ENCODE data around the gene NOX5. TPM values are rescaled to one million over a fixed set of nuclear protein-coding genes. Genes with fewer than 3 reads are reported as not detected.

NOX5 gene
- total RNA-seq, 2 experiments from 2014 or later: not detected

- CTCF ChIA-PET: no interaction called here
- POLR2A ChIA-PET: no interaction called here
- no peaks in the 10 kb centered on the region for H3K9me3 Mint-ChIP-seq
- H3K36me3 Mint-ChIP-seq (ENCODE audit: low read depth): peaks cover 4% of the 10 kb centered on the region
- peaks cover 7% of the 10 kb centered on the region for H3K4me1 Mint-ChIP-seq
- peaks cover 46% of the 10 kb centered on the region for H3K27me3 Mint-ChIP-seq
- H3K4me3 Mint-ChIP-seq: peak overlapping the region; percentile 40
- no peak for DNase-seq
- H3K27ac Mint-ChIP-seq: no peak overlapping the region
Measured at GRCh38 chr15:69074001-69074842, 59.7 kb downstream of the NOX5 start.

GRCh38 chr15:69074843-69075224 lies 60.3 kb downstream of the NOX5 start:
- POLR2A ChIA-PET: no interaction called here

GRCh38 chr15:69075440-69075839 lies 60.9 kb downstream of the NOX5 start:
- POLR2A ChIA-PET: no interaction called here
- DNase-seq: no peak
- Mint-ChIP-seq H3K27ac (no peak overlapping the region), H3K4me3 (no peak overlapping the region), H3K4me1 (peaks cover 9% of the 10 kb centered on the region), H3K36me3 (ENCODE audit: low read depth) (peaks cover 4% of the 10 kb centered on the region), H3K27me3 (peaks cover 45% of the 10 kb centered on the region), H3K9me3 (no peaks in the 10 kb centered on the region)
- CTCF ChIA-PET: no interaction called here

More at GRCh38 chr15:69074843-69075224, 60.3 kb downstream of the NOX5 start:
- CTCF ChIA-PET: no interaction called here
- Mint-ChIP-seq H3K9me3 (no peaks in the 10 kb centered on the region), H3K27me3 (peaks cover 46% of the 10 kb centered on the region), H3K27ac (no peak overlapping the region), H3K4me1 (peaks cover 7% of the 10 kb centered on the region), H3K4me3 (peak overlapping the region; percentile 40), H3K36me3 (ENCODE audit: low read depth) (peaks cover 4% of the 10 kb centered on the region)
- no peak for DNase-seq

DNA sequence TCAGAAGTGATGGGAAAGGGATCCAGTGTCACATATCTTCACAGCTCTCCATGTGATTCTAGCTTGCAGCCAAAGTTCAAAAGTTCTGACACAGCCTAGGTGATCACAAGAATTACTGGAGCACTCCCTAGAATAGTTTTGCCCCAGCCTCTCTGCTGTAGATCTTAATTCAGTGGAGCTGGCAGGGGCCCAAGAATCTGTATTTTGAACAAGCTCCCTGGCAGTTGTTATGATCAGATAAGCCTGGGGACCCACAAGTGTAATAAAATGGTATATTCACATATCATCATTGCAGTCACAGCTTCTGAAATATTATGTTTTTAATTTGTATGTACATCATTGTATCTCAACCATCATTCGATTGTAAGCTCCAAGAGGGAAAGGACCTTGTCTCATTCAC lies 62.3 kb downstream of the NOX5 start:
- no peak for DNase-seq
- ChIA-PET POLR2A (no interaction called here), CTCF (no interaction called here)
- peaks cover 4% of the 10 kb centered on the region for H3K36me3 Mint-ChIP-seq (ENCODE audit: low read depth)
- no peak overlapping the region for H3K27ac Mint-ChIP-seq
- H3K4me3 Mint-ChIP-seq: no peak overlapping the region
- peaks cover 39% of the 10 kb centered on the region for H3K27me3 Mint-ChIP-seq
- H3K4me1 Mint-ChIP-seq: peaks cover 16% of the 10 kb centered on the region
- no peaks in the 10 kb centered on the region for H3K9me3 Mint-ChIP-seq

- peaks cover 33% of the 10 kb centered on the region for H3K4me1 Mint-ChIP-seq
- peaks cover 30% of the 10 kb centered on the region for H3K27me3 Mint-ChIP-seq
- ChIA-PET CTCF (no interaction called here), POLR2A (no interaction called here)
- no peak overlapping the region for H3K27ac Mint-ChIP-seq
- peaks cover 4% of the 10 kb centered on the region for H3K36me3 Mint-ChIP-seq (ENCODE audit: low read depth)
- DNase-seq: no peak
- H3K4me3 Mint-ChIP-seq: no peak overlapping the region
- H3K9me3 Mint-ChIP-seq: no peaks in the 10 kb centered on the region
Measured at GRCh38 chr15:69078638-69079037, 64.1 kb downstream of the NOX5 start.

- CTCF ChIA-PET: no interaction called here
- H3K4me1 Mint-ChIP-seq: peaks cover 36% of the 10 kb centered on the region
- DNase-seq: no peak
- H3K27me3 Mint-ChIP-seq: peaks cover 17% of the 10 kb centered on the region
- no peak overlapping the region for H3K27ac Mint-ChIP-seq
- H3K9me3 Mint-ChIP-seq: no peaks in the 10 kb centered on the region
- POLR2A ChIA-PET: no interaction called here
- H3K4me3 Mint-ChIP-seq: no peak overlapping the region
- H3K36me3 Mint-ChIP-seq (ENCODE audit: low read depth): no peaks in the 10 kb centered on the region
Measured at GRCh38 chr15:69080295-69081248, 66.1 kb downstream of the NOX5 start.

DNA sequence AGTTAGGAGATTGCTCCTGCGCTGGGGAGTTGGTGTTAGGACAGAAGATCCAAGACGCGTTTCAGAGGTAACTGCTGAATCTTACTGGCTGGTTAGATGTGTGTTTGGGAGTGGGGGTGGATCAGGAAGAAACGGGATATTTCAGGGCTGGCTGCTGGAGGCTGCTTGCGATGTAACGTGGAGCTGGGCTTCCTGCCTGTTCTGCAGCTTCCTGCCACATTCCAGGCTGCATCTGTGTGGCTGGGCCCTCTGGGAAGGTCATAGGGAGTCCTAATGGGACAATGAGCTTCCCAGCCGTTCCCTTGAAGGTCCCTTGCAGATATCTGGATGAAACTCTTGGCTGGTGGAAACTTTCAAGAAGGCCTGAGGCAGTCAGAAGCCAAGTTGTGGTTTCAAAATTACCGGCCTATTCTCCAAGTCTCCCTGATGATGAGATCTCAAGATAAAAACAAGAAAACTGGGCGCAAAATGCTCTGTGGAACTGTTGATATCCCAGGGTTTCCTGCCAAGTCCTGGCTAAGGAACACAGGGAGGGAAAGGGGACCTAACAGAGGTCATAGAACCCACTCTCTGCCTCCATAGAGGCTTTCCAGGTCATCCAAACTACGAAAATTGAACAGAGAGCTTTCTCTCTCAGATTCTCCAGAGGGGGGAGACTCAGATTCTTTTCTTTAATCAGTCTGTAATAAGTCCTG lies 67.0 kb downstream of the NOX5 start:
- Mint-ChIP-seq H3K9me3 (no peaks in the 10 kb centered on the region), H3K27me3 (peaks cover 13% of the 10 kb centered on the region), H3K36me3 (ENCODE audit: low read depth) (no peaks in the 10 kb centered on the region), H3K27ac (no peak overlapping the region), H3K4me3 (no peak overlapping the region), H3K4me1 (peaks cover 36% of the 10 kb centered on the region)
- DNase-seq: no peak
- ChIA-PET POLR2A (no interaction called here), CTCF (interaction anchor here (0.6 kb wide), 1 partner anchor 145 kb away, joined by 3 read pairs; no protein-coding TSS in a partner anchor)

DNA sequence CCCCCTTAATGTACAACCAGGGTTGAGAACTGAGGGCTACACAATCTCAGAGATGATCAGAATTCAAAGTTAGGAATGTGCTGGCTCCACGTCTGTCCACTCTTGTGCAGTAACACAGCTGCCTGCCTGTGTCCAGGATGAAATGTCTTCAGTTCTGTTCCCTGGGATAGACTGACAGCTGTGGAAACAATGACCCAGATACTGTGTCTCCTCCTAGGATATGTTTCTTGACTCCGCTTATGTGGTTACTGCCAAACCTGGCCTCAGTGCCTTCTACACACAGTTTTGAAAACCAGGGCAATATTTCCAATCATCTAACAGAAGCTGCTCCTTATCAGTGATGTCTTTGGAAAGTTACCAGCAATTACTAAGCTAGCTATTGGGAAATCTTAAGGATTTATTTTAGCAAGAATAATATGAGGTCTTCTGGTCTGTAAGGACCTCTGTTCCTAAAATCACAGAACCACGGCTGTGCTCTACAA lies 67.6 kb downstream of the NOX5 start:
- ChIA-PET CTCF (interaction anchor here (0.6 kb wide), 1 partner anchor 144 kb away, joined by 3 read pairs; no protein-coding TSS in a partner anchor), POLR2A (no interaction called here)
- H3K27me3 Mint-ChIP-seq: peaks cover 13% of the 10 kb centered on the region
- H3K9me3 Mint-ChIP-seq: no peaks in the 10 kb centered on the region
- no peak overlapping the region for H3K4me3 Mint-ChIP-seq
- H3K36me3 Mint-ChIP-seq (ENCODE audit: low read depth): no peaks in the 10 kb centered on the region
- no peak for DNase-seq
- H3K4me1 Mint-ChIP-seq: peaks cover 36% of the 10 kb centered on the region
- H3K27ac Mint-ChIP-seq: no peak overlapping the region

GRCh38 chr15:69082554-69082953 lies 68.1 kb downstream of the NOX5 start:
- no peaks in the 10 kb centered on the region for H3K36me3 Mint-ChIP-seq (ENCODE audit: low read depth)
- POLR2A ChIA-PET: interaction anchor here (1.2 kb wide), 1 partner anchor 78 kb away, joined by 3 read pairs; the partner anchor contains the start of gene GLCE
- H3K4me3 Mint-ChIP-seq: no peak overlapping the region
- CTCF ChIA-PET: no interaction called here
- peaks cover 17% of the 10 kb centered on the region for H3K27me3 Mint-ChIP-seq
- DNase-seq: no peak
- H3K9me3 Mint-ChIP-seq: no peaks in the 10 kb centered on the region
- peaks cover 36% of the 10 kb centered on the region for H3K4me1 Mint-ChIP-seq
- H3K27ac Mint-ChIP-seq: no peak overlapping the region

GRCh38 chr15:69084404-69085030 lies 70.0 kb downstream of the NOX5 start:
- ChIA-PET POLR2A (no interaction called here), CTCF (no interaction called here)
- Mint-ChIP-seq H3K4me1 (peaks cover 36% of the 10 kb centered on the region), H3K27me3 (peaks cover 22% of the 10 kb centered on the region), H3K36me3 (ENCODE audit: low read depth) (no peaks in the 10 kb centered on the region), H3K9me3 (no peaks in the 10 kb centered on the region), H3K27ac (no peak overlapping the region), H3K4me3 (no peak overlapping the region)
- no peak for DNase-seq

DNA sequence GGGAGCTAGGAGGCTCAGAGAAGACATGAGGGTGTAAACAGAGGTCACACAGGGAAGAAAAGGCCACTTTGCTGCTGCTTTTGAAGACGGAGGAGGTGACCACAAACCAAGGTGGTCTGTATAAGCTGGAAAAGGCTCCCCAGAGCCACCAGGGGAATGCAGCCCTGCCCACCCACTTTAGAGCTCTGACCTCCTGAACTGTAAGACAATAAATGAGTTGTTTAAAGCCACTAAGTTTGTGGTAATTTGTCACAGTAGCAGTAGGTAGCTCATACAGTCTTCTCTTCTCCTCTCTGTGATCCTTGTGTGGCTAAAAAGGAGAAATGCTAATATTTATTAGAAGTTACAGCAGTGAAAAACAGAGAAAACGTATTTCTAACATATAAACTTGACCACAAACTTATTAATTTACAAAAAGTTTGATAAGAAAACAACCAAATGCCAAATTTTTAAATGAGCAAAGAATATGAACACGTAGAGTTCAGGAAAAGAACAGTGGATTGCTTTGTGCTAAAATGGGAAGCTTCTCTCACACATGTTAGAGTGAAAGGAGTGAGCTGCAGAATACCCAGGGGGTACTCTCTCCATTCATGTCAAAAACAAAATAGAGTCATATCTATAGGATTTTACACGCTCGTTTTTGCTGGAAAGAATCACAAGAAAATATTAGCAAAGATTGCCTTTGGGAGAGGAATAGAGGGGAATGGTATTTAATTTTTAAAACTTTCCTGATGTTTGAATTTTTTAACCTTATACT lies 71.0 kb downstream of the NOX5 start:
- POLR2A ChIA-PET: no interaction called here
- H3K27ac Mint-ChIP-seq: no peak overlapping the region
- DNase-seq: no peak
- peaks cover 20% of the 10 kb centered on the region for H3K27me3 Mint-ChIP-seq
- CTCF ChIA-PET: interaction anchor here (0.8 kb wide), 1 partner anchor 377 kb away, joined by 3 read pairs; no protein-coding TSS in a partner anchor
- peaks cover 33% of the 10 kb centered on the region for H3K4me1 Mint-ChIP-seq
- no peaks in the 10 kb centered on the region for H3K36me3 Mint-ChIP-seq (ENCODE audit: low read depth)
- H3K4me3 Mint-ChIP-seq: no peak overlapping the region
- no peaks in the 10 kb centered on the region for H3K9me3 Mint-ChIP-seq
